GM21367 (cell line): ENCODE results near the gene DRG1.
"Not testable (repeated sequence)": the region's sequence is repeated elsewhere in the genome, so short reads cannot be mapped to it uniquely, and the experiment has no call there.

Experiments used
- ATAC-seq: cut with Tn5 transposase; IDR thresholded peaks from one replicate; pipeline ENCODE4 v1.9.1; 2021; ENCODE audit not compliant: unreplicated experiment

The DRG1 gene

GRCh38 chr22:31442768-31443489 is 43.5 kb downstream of the DRG1 start:
- no peak for ATAC-seq

DNA sequence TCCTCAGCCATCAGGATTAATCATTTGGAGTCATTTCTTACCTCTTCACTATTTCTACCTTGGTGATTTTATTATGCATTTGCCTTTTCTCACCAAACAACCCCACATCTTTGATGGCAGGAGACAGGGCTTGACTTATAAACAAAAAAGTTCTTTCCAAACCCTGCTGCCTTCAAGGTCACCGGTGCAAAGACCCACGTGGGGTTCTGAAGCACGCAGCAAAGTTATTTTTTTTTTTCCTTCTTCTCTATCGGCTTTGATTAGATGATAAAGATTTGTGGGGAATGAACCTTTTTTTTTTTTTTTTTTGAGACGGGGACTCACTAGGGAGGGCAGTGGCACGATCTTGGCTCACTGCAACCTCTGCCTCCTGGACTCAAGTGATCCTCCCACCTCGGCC is 44.1 kb downstream of the DRG1 start:
- no peak for ATAC-seq

- no peak for ATAC-seq
These were observed 46.2 kb downstream of the DRG1 start for GRCh38 chr22:31445642-31446041.

- no peak for ATAC-seq
These were observed 46.8 kb downstream of the DRG1 start for GRCh38 chr22:31446208-31446607.

- no peak for ATAC-seq
These were observed 47.4 kb downstream of the DRG1 start for GRCh38 chr22:31446767-31447166.

DNA sequence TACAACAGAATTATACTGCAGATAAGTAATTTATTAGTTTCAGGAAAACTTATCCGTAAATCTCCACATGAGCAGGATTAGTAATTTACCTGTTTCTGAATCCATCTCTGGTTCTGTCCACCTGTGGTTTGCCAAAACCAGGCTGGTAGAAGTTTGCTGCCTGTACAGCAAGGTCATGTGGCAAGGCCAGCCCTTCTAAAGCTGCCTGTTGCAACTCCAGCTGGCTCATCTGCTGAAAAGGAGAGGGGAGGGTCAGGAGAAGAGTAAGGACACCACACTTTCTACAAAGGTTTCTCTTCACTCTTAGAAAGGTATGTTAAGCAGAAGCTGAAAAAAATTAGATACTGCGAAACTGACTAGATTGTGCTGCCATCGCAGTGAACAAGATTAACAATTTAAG is 47.9 kb downstream of the DRG1 start:
- ATAC-seq, result no peak

GRCh38 chr22:31448382-31448781 is 49.0 kb downstream of the DRG1 start:
- no peak for ATAC-seq

DNA sequence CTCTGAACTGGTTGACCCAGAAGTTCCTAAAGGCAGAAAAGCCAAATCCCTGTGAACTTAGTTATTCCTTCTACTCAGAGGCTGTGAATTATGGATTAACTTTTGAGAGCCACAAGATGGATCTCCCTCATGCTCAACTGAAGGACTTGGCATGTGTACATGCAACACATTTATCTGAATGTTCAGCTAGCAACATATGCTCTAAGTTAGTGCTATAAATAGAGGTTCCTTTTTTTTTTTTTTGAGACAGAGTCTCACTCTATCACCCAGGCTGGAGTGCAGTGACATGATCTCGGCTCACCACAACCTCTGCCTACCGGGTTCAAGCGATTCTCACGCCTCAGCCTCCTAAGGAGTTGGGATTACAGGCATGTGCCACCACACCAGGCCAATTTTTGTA is 50.1 kb downstream of the DRG1 start:
- no peak for ATAC-seq

DNA sequence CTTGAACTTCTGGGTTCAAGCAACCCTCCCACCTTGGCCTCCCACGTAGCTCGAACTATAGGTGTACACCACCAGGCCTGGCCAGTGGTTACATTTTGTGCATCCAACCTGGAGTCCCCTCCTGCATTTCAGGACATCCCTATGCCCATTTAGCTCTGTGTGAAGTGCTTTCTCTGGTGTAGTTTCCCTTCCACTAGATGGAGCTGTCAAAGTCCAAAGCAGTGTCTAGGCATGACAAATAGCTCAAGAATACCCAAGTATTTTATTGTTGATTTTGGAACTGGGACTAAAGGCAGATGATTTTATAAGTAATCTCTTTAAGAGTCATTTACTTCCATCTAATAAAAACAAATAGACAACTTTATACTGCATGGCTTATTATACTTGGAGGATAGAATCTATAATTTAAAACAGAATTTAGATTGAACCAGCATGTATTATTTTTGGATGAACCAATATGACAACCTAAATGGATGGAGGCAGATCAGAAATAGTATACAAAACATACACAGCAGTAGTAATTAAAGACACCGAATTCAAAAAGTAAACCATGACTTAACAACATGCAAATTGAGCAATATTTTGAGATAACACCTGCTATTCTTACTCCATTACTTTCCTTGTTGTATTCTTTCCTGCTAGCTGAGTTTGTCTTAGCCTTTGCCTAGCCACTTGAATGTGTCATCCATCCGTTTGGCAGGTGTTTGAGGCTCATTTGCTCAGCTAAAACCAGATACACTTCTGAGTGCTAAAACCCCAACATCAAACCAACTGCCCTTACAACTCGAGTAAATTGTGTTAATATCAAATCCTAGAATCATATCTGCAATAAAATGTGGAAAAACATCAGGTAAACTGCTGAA is 52.5 kb downstream of the DRG1 start:
- ATAC-seq, result no peak

- no peak for ATAC-seq
These were observed 62.3 kb downstream of the DRG1 start for GRCh38 chr22:31461699-31462098.

GRCh38 chr22:31465307-31465706 is 65.9 kb downstream of the DRG1 start:
- ATAC-seq, result no peak

DNA sequence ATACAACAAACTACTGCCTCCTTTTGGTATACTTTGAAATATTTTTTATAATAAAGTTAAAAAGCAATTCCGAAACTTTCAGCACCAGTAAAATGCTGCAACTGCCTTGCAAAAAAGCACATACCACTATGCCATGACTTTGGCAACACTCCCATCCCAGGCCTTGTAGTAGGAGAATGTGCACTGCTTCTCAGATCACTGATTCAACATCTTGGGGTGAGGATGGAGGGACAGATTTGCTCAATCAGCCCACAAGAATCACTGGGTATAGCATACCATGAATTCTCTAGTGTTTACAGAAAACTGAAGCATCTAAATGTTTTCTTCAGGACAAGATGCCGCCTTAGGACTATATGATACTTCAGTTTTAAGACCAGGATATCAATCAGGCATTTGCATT is 75.3 kb downstream of the DRG1 start:
- no peak for ATAC-seq

- no peak for ATAC-seq
These were observed 76.4 kb downstream of the DRG1 start for GRCh38 chr22:31475800-31476199.

- peak; percentile 74 for ATAC-seq
These were observed 77.9 kb downstream of the DRG1 start for GRCh38 chr22:31477329-31477728.

DNA sequence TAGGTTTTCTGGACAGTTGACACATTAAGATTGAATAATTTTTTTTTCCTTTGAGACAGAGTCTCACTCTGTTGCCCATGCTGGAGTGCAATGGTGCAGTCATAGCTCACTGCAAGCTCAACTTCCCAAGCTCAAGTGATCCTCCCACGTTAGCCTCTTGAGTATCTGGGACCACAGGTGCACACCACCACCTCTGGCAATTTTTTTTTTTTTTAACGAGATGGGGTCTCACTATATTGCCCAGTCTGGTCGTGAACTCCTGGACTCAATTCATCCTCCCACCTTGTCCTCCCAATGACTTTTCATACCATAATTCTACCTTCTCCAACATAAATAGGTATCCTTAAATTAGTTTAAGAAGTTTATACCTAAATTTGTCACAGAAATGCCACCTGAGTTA is 81.7 kb downstream of the DRG1 start:
- ATAC-seq, result no peak

GRCh38 chr22:31482470-31482869 is 83.1 kb downstream of the DRG1 start:
- not testable (repeated sequence) for ATAC-seq
